ENCODE data around the gene ULK4.
A peak's percentile ranks its signal among the peaks of the same experiment; 100 is the strongest.

ULK4 gene

GRCh38 chr3:41207355-41207754 is 754.5 kb downstream of the ULK4 start:
- TF ChIP-seq CTCF (IDR thresholded peaks at IDR 0.05; ENCODE audit: extremely low read depth, missing control alignments) = no peak
- DNase-seq (ENCODE audit: low spot score) = no peak

- DNase-seq (ENCODE audit: low spot score) = no peak
- no peak for TF ChIP-seq CTCF (IDR thresholded peaks at IDR 0.05; ENCODE audit: extremely low read depth, missing control alignments)
These were observed 756.3 kb downstream of the ULK4 start for GRCh38 chr3:41205591-41205990.

GRCh38 chr3:41204369-41204768 is 757.5 kb downstream of the ULK4 start:
- no peak for DNase-seq (ENCODE audit: low spot score)
- TF ChIP-seq CTCF (IDR thresholded peaks at IDR 0.05; ENCODE audit: extremely low read depth, missing control alignments) = no peak

GRCh38 chr3:41202834-41203345 is 759.0 kb downstream of the ULK4 start:
- peak; percentile 25 for DNase-seq (ENCODE audit: low spot score)
- no peak for TF ChIP-seq CTCF (IDR thresholded peaks at IDR 0.05; ENCODE audit: extremely low read depth, missing control alignments)

- no peak for TF ChIP-seq CTCF (IDR thresholded peaks at IDR 0.05; ENCODE audit: extremely low read depth, missing control alignments)
- DNase-seq (ENCODE audit: low spot score) = peak; percentile 8
These were observed 759.6 kb downstream of the ULK4 start for GRCh38 chr3:41202075-41202833.

- no peak for TF ChIP-seq CTCF (IDR thresholded peaks at IDR 0.05; ENCODE audit: extremely low read depth, missing control alignments)
- peak; percentile 28 for DNase-seq (ENCODE audit: low spot score)
These were observed 761.3 kb downstream of the ULK4 start for GRCh38 chr3:41200669-41201021.

- peak; percentile 81 for DNase-seq (ENCODE audit: low spot score)
- no peak for TF ChIP-seq CTCF (IDR thresholded peaks at IDR 0.05; ENCODE audit: extremely low read depth, missing control alignments)
These were observed 761.8 kb downstream of the ULK4 start for GRCh38 chr3:41199866-41200668.

All from GM20000 (cell line).